Endothelial cell (in vitro differentiated cells): ENCODE measurements around the gene TFEB. TPM values are rescaled to one million over a fixed set of nuclear protein-coding genes. Genes with fewer than 3 reads are reported as not detected.

Experiments used
- DNase-seq: peaks from one replicate; pipeline ENCODE4 v3.0.0; 2021; ENCODE audit warnings: low spot score
- H3K27ac Mint-ChIP-seq: one replicate; pipeline ENCODE4 v1.8.0; 2021; ENCODE audit warnings: mixed read lengths, inconsistent platforms; ENCODE audit not compliant: unreplicated experiment
- H3K27me3 Mint-ChIP-seq: one replicate; pipeline ENCODE4 v1.8.0; 2021; ENCODE audit warnings: mild to moderate bottlenecking, moderate library complexity, mixed read lengths, inconsistent platforms; ENCODE audit not compliant: unreplicated experiment
- H3K36me3 Mint-ChIP-seq: one replicate; pipeline ENCODE4 v1.8.0; 2021; ENCODE audit warnings: mild to moderate bottlenecking, low read depth, mixed read lengths, inconsistent platforms; ENCODE audit not compliant: unreplicated experiment
- H3K4me1 Mint-ChIP-seq: one replicate; pipeline ENCODE4 v1.8.0; 2021; ENCODE audit warnings: mild to moderate bottlenecking, mixed read lengths, inconsistent platforms; ENCODE audit not compliant: unreplicated experiment
- H3K4me3 Mint-ChIP-seq: one replicate; pipeline ENCODE4 v1.8.0; 2021; ENCODE audit warnings: mild to moderate bottlenecking, mixed read lengths, inconsistent platforms; ENCODE audit not compliant: unreplicated experiment
- H3K9me3 Mint-ChIP-seq: one replicate; pipeline ENCODE4 v1.8.0; 2021; ENCODE audit warnings: mixed read lengths, inconsistent platforms; ENCODE audit not compliant: unreplicated experiment
- CTCF ChIP-seq: fragments of 200-600 bp; sonication (generic); IDR thresholded peaks from one replicate; pipeline ENCODE4 v1.5.0; 2021; ENCODE audit warnings: antibody characterized with exemption; ENCODE audit not compliant: unreplicated experiment
- total RNA-seq: library from RNA; stranded (reverse); fragmentation: NEBNext Ultra II Directional; extraction: Animal tissue kit (Norgen Biotek cat#: 25700); gene quantifications from one replicate; pipeline ENCODE4 v1.2.1, GENCODE V29; 2021; ENCODE audit not compliant: unreplicated experiment

Gene TFEB
- total RNA-seq, 1 donor from 2014 or later = 10.4 TPM

- H3K27me3 Mint-ChIP-seq = peaks cover 8% of the 10 kb centered on the region
- no peak overlapping the region for H3K27ac Mint-ChIP-seq
- peak; percentile 85 for DNase-seq
- H3K9me3 Mint-ChIP-seq = no peaks in the 10 kb centered on the region
- H3K36me3 Mint-ChIP-seq = no peaks in the 10 kb centered on the region
- H3K4me3 Mint-ChIP-seq = no peak overlapping the region
- TF ChIP-seq CTCF = peak; percentile 94
- H3K4me1 Mint-ChIP-seq = peaks cover 9% of the 10 kb centered on the region
Measured at GRCh38 chr6:41683523-41684310, 51.7 kb downstream of the TFEB start.

GRCh38 chr6:41683273-41683522 lies 52.2 kb downstream of the TFEB start:
- peaks cover 9% of the 10 kb centered on the region for H3K4me1 Mint-ChIP-seq
- DNase-seq = no peak
- H3K36me3 Mint-ChIP-seq = no peaks in the 10 kb centered on the region
- peaks cover 8% of the 10 kb centered on the region for H3K27me3 Mint-ChIP-seq
- H3K9me3 Mint-ChIP-seq = no peaks in the 10 kb centered on the region
- H3K4me3 Mint-ChIP-seq = no peak overlapping the region
- TF ChIP-seq CTCF = no peak
- no peak overlapping the region for H3K27ac Mint-ChIP-seq

- no peaks in the 10 kb centered on the region for H3K36me3 Mint-ChIP-seq
- TF ChIP-seq CTCF = peak; percentile 30
- H3K9me3 Mint-ChIP-seq = no peaks in the 10 kb centered on the region
- no peak overlapping the region for H3K4me3 Mint-ChIP-seq
- peaks cover 9% of the 10 kb centered on the region for H3K4me1 Mint-ChIP-seq
- H3K27me3 Mint-ChIP-seq = peaks cover 8% of the 10 kb centered on the region
- no peak for DNase-seq
- H3K27ac Mint-ChIP-seq = no peak overlapping the region
Measured at GRCh38 chr6:41682497-41683272, 52.7 kb downstream of the TFEB start.

DNA sequence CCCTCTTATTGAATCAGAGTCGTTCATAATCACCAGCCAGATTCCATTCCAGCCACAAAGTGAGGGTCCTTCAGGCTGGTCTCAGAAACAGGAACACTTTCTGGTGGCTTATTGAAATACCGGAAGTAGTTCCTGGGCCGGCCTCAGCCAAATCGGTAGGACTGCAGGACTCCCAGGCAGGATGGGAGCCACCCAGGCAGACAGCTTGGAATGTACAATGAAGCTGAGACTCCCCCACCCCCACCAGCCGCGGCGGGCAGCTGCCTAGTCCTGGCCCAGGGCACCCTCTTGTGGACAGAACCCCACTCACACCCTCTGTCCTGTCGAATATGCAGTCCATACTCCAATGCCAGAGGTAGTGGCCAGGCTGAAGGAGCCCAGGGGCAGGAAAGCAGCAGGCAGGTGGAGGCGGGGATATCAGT lies 53.3 kb downstream of the TFEB start:
- no peak overlapping the region for H3K4me3 Mint-ChIP-seq
- TF ChIP-seq CTCF = peak; percentile 81
- peak; percentile 96 for DNase-seq
- H3K27ac Mint-ChIP-seq = peak overlapping the region; percentile 30
- H3K36me3 Mint-ChIP-seq = no peaks in the 10 kb centered on the region
- no peaks in the 10 kb centered on the region for H3K9me3 Mint-ChIP-seq
- H3K4me1 Mint-ChIP-seq = peaks cover 11% of the 10 kb centered on the region
- peaks cover 4% of the 10 kb centered on the region for H3K27me3 Mint-ChIP-seq
